Activated naive CD4-positive, alpha-beta T cell treated with Interleukin-2 at 50 U/mL for 16 hours (primary cell): ENCODE measurements around the gene ZNF17.
"Not testable (repeated sequence)": the region's sequence is repeated elsewhere in the genome, so short reads cannot be mapped to it uniquely, and the experiment has no call there.

Experiments
- DNase-seq: peaks from one replicate; pipeline ENCODE4 v3.0.0-alpha.2; 2020

ZNF17 gene

GRCh38 chr19:57410877-57411671 is at the start of gene ZNF17:
Gene ZNF17, plus strand, starts transcription at chr19:57411161. Its CDS starts 2,455 bp downstream, at chr19:57413616.
- DNase-seq = peak; percentile 94

DNA sequence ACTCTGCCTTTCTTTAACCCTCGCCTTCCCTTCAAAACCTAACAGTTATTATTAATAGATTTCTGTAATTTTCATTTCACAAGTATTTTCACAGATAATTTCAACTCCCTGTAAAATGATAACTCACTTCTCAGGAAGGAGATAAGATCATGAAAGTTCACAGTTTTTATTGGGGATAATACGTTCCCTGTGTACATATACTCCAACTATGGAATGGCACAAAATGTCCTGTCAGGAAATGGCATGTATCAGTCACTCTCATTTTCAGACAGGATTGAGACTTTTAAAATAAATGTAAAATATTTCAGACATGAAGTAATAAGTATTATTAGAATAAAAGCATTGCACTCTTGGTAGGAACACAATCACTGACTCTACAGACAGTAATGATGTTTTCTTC is 48.5 kb upstream of the ZNF17 start:
- DNase-seq = no peak

DNA sequence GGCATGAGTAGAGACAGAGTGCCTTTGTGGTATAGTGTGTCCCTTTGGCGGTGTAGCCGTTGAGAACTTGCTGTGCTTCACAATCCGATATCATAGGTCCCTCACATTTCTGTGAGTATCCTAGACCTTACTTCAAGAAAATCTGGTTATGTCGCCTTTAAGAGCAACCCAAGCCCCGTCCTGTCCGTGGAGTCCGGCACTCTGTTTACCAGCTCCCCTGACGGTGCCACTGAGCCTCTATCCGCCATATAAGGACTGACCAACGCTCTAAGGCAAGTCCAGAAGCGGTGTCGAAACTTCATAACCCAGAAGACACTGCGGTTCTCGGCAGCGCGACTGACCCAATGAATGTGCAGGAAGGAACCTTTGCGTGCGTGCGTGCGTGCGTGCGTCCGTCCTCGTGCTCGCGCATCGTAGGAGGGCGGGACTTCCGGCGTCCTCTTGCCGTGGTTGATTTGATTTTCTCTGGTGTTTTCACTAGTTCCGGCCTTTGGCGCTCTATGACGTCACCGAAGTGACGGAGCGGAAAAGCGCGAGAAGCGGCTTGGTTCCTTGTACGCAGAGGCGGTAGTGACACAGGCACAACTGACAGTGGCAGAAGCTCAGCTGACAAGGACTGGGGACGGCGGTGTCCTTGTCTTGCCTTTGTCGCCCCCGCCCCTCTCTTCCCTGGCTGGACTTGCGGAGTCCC is 47.8 kb upstream of the ZNF17 start, which contains the start of the genes TRAPPC2B and ZNF547:
Gene TRAPPC2B (plus strand): TSS at position 555 of the 691 bp plus-strand sequence. CDS start 1,283 bp downstream, outside the sequence.
Gene ZNF547 (plus strand): TSS at position 555 of the 691 bp plus-strand sequence. CDS start 5,005 bp downstream, outside the sequence.
- peak; percentile 99 for DNase-seq

GRCh38 chr19:57363688-57364181 is 47.2 kb upstream of the ZNF17 start:
- no peak for DNase-seq

- DNase-seq = no peak
Observed at GRCh38 chr19:57366776-57367175, 44.2 kb upstream of the ZNF17 start.

DNA sequence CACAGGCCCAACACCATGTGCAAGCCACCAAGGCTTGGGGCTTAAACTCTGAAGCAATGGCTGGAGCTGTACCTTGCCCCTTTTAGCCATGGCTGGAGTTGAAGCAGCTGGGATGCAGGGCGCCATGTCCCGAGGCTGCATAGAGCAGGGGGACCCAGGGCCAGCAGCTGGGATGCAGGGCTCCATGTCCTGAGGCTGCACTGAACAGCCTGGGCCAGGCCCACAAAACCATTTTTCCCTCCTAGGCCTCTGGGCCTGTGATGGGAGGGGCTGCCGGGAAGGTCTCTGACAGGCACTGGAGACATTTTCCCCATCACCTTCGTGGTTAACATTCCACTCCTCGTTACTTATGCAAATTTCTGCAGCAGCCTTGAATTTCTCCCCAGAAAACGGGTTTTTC is 36.8 kb upstream of the ZNF17 start:
- DNase-seq = no peak

DNA sequence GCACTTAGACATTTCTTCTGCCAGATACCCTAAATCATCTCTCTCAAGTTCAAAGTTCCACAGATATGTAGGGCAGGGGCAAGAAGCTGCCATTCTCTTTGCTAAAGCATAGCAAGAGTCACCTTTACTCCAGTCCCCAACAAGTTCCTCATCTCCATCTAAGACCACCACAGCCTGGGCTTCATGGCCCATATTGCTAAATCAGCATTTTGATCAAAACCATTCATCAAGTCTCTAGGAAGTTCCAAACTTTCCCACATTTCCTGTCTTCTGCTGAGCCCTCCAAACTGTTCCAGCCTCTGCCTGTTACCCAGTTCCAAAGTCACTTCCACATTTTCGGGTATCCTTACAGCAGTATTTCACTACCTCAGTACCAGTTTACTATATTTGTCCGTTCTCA is 36.3 kb upstream of the ZNF17 start:
- not testable (repeated sequence) for DNase-seq

DNA sequence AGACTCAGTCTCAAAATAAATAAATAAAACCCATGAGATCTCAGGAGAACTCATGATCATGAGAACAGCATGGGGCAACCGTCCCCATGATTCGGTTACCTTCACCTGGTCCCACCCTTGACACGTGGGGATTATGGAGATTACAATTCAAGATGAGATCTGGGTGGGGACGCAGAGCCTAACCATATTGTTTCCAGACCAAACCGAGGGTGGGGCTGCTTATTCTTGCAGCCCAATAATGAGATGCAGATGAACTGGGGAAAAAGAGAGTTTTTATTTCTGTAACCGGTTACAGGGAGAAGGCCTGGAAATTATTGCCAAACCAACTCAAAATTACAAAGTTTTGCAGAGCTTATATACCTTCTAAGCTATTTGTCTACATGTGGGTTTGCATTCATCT is 34.8 kb upstream of the ZNF17 start:
- DNase-seq = no peak

DNA sequence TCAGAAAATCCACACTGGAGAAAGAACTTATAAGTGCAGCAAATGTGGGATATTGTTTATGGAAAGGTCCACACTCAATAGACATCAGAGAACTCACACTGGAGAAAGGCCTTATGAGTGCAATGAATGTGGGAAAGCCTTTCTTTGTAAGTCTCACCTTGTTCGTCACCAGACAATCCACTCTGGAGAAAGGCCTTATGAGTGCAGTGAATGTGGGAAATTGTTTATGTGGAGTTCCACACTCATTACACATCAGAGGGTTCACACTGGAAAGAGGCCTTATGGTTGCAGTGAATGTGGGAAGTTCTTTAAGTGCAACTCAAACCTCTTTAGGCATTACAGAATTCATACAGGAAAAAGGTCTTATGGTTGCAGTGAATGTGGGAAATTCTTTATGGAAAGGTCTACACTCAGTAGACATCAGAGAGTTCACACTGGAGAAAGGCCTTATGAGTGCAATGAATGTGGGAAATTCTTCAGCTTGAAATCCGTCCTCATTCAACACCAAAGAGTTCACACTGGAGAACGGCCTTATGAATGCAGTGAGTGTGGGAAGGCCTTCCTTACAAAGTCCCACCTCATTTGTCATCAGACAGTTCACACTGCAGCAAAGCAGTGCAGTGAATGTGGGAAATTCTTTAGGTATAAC is 33.3 kb upstream of the ZNF17 start:
- no peak for DNase-seq

GRCh38 chr19:57380923-57381322 is 30.0 kb upstream of the ZNF17 start:
- DNase-seq = no peak

GRCh38 chr19:57382806-57383488 is 28.0 kb upstream of the ZNF17 start:
- DNase-seq = no peak

DNA sequence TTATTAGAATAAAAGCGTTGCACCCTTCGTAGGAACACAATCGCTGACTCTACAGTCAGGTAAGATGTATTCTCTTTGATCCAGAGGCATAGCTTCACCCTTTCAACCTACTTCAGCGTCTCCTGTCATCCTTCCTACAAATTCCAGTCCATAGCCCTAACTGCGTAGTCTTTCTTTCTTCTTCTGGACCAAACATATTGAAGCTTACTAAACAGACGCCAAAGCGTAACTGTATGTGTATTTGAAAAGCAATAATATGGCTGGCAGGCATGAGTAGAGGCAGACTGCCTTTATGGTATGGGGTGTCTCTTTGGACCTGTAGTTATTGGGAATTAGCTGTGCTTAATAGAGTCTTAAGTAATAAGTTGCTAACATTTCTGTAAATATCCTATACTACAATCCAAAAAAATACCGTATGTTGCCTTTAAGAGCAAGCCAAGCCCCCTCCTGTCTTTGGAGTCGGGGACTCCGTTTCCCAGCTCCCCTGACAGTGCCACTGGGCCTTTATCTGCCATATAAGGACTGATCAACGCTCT is 21.7 kb upstream of the ZNF17 start:
- DNase-seq = no peak

DNA sequence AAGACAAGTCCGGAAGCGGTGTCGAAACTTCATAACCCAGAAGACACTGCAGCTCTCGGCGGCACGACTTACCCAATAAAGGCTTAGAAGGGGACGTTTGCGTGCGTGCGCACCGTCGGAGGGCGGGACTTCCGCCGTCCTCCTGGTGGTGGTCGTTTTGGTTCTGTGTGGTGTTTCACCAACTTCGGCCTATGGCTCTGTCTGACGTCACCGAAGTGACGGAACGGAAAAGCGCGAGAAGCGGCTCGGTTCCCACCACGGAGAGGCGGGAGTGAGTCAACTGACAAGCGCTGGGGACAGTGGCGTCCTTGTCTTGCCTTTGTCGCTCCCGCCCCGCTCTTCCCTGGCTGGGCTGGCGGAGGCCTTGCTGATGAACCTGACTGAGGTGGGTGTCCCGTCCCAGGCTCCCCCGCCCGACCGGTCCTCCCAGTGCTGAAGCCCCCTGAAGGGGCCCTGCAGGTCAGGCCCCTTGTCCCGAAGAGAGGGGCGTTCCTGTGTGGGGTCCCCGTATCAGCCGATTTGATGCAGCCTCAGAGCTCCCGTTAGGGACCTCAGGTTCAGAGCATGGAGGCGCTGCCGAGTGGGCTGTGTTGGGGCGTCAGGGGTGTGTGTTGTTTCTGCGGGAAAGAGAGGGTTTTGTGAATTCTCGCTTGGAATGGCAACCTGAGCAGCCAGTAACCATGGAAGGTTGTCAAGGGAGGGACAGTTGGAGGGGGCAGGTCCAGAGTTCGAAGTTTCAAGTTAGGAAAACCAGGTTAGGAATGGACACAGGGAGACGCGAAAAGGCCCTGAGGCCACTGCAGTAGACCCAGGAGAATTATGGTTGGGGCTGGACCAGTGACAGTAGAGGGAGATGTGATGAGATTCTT is 21.0 kb upstream of the ZNF17 start, which contains the start of gene ZNF548:
Gene ZNF548 (plus strand): TSS at position 125 of the 869 bp plus-strand sequence. CDS start 246 bp downstream, at position 371.
- DNase-seq = peak; percentile 99

DNA sequence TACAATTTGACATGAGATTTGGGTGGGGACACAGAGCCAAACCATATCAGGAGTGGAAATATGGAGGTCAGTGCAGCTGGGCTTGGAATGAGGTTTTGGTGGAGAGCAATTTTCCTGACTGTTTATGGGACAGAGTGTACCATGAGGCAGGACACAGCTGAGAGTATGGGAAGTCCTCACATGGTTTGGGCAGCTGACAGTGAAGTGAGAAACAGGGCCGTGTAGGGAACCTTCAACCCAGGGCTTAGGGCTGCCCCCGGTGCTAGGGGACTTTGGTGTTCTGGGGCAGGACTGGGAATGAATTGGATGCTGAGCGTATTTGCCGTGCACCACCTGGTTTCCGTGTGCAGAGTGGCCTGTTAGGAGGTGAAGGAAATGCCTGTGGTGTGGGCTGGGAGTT is 15.3 kb upstream of the ZNF17 start:
- no peak for DNase-seq

DNA sequence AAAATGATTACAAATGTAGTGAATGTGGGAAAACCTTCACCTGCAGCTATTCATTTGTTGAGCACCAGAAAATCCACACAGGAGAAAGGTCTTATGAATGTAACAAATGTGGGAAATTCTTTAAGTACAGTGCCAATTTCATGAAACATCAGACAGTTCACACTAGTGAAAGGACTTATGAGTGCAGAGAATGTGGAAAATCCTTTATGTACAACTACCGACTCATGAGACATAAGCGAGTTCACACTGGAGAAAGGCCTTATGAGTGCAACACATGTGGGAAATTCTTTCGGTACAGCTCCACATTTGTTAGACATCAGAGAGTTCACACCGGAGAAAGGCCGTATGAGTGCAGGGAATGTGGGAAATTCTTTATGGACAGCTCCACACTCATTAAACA is 12.1 kb upstream of the ZNF17 start:
- DNase-seq = no peak

DNA sequence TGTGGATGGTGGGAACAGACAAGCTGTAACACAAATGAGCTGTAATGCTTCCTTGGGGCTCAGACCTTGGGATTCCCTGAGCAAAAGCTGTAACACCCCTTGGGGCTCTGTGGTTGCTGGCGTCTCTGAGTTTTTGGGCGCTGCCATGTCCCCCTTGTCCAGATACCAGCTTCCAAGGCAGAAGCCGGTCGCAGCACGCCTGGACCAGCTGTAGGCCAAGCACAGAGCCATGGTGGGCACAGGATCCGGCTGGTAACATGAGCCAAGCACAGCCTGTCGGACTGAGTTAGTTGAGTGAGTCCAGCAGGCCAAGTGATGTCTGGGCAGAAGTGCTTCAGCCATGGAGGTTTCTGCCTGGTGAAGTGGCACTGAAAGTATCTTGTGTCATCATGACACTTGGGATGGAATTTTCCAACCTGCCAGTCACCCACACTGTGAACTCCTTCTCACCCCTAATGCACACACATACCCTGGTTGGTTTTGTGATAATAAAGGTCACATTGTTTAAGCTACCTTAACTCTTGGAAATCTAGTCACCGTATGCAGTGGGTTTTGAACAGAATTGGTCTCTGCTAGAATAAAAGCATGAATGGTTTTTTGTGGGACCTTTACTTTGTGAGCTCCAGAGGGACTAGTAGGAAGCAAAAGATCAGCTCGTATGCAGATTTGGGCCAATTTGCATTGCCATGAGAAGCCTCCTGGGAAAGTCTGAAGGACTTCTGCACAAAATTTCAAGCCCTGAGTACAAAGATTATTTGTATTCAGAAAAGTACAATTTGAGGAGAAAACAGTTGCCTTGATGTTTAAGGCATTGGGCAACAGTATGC is 7.0 kb upstream of the ZNF17 start:
- DNase-seq = no peak

GRCh38 chr19:57406516-57407123 is 4.3 kb upstream of the ZNF17 start:
- DNase-seq = peak; percentile 73

DNA sequence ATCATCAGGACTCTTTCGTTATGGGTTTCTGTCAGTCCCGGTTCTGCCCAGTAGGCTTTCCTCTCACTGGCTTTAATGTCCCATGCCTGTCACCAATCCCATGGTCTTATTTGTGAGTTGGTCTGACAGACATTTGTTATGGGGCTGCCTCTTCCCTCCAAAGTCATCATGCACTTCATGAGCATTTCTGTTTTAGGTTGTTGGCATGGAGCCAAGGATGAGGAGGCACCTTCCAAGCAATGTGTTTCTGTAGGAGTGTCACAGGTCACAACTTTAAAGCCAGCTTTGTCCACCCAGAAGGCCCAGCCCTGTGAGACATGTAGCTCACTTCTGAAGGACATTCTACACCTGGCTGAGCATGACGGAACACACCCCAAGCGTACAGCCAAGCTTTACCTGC is 8.5 kb downstream of the ZNF17 start:
- DNase-seq = no peak

DNA sequence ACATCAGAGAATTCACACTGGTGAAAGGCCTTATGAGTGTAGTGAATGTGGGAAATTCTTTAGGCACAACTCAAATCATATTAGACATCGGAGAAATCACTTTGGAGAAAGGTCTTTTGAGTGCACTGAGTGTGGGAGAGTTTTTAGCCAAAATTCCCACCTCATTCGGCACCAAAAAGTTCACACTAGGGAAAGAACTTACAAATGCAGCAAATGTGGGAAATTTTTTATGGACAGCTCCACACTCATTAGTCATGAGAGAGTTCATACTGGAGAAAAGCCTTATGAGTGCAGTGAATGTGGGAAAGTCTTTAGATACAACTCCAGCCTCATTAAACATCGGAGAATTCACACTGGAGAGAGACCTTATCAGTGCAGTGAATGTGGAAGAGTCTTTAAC is 10.1 kb downstream of the ZNF17 start:
- no peak for DNase-seq
